Ovary (tissue), 9 donors: ENCODE results near the gene THAP2. TPM values are rescaled to one million over a fixed set of nuclear protein-coding genes. Genes with fewer than 3 reads are reported as not detected.

ENCODE experiments used
- DNase-seq, 5 donors: peaks; one replicate each; pipeline ENCODE4 v3.0.0-alpha.2; 2019 to 2020
- H3K27ac ChIP-seq, 2 donors: fragments of 200-600 bp; one replicate each; pipeline versions ENCODE4 v1.5.1 to v1.8.0; 2019 to 2022
- H3K27me3 ChIP-seq: fragments of 200-600 bp; one replicate; pipeline ENCODE4 v1.8.0; 2022
- H3K36me3 ChIP-seq: fragments of 200-600 bp; sonication (generic); one replicate; pipeline ENCODE4 v1.5.1; 2019
- H3K4me1 ChIP-seq: one replicate; pipeline ENCODE4 v1.8.1; 2013; ENCODE audit warnings: mild to moderate bottlenecking, moderate library complexity; ENCODE audit not compliant: insufficient read depth
- H3K4me3 ChIP-seq: fragments of 200-600 bp; sonication (generic); one replicate; pipeline ENCODE4 v1.5.1; 2017
- H3K9me3 ChIP-seq, 2 donors: fragments of 200-600 bp in 1 of 2; sonication (generic) in 1 of 2; one replicate each; pipeline versions ENCODE4 v1.5.1 to v1.8.1; 2013 to 2019; ENCODE audit warnings: mild to moderate bottlenecking in 1 of 2, moderate library complexity in 1 of 2
- EP300 ChIP-seq: sonication (generic); formaldehyde crosslinking; IDR thresholded peaks from one replicate; pipeline ENCODE4 v1.6.1; 2017; ENCODE audit warnings: antibody characterized with exemption
- POLR2A ChIP-seq: fragments of 450-650 bp; IDR thresholded peaks from one replicate; pipeline ENCODE4 v1.6.1; 2017; ENCODE audit warnings: antibody characterized with exemption, mild to moderate bottlenecking, moderate library complexity
- WGBS, 3 donors: extraction: QIAGEN DNeasy Blood & Tissue Kit in 1 of 3; methylation state at CpG; one replicate each; pipeline versions ENCODE4 v1.1.5 to v1.1.7; 2013 to 2017; 5-methylcytosine and 5-hydroxymethylcytosine counted together
- intact Hi-C, 4 donors: fragments of 100-400 bp; cut with DNase I; formaldehyde crosslinking; loops; one replicate each; pipeline versions ENCODE4 v1.11.0 to v1.15.1; 2022 to 2023
- polyA plus RNA-seq, 2 donors: library from polyadenylated mRNA; stranded (reverse); fragments of 200-250 nt in 1 of 2; fragments of 350-450 nt in 1 of 2; fragmentation: Illumina TruSeq in 1 of 2; extraction: RNeasy Lipid Tissue Mini Kit (QIAGEN cat#74804) in 1 of 2; gene quantifications; one replicate each; pipeline ENCODE4 v1.2.3, GENCODE V29; 2013 to 2014
- total RNA-seq, 7 donors: library from RNA; depleted of rRNA in 2 of 7; stranded (reverse); fragments of >200 nt in 2 of 7; fragmentation: NEBNext Ultra II Directional in 3 of 7; extraction: Animal tissue kit (Norgen Biotek cat#: 25700) in 3 of 7; gene quantifications; one replicate each; pipeline versions ENCODE4 v1.1.0 to v1.2.4, GENCODE V29; 2016 to 2023
- TF ChIP-seq, protein P1 (sequence below), 3 donors: fragments of 450-650 bp in 2 of 3; fragments of 200-600 bp in 1 of 3; IDR thresholded peaks; one replicate each; pipeline versions ENCODE4 v1.5.1 to v1.8.0; 2016 to 2022; ENCODE audit warnings: antibody characterized with exemption in 3 of 3, mild to moderate bottlenecking in 1 of 3
- donor health status: DM: no; HTN: no; CAD: no; lungs with moderate emphysema.
- donor health status: DM: no; HTN: no; CAD: no.
- donor health status: Bipolar disorder and iron deficiency.
- donor health status: DM: yes; HTN: yes; CAD: no.
- donor health status: DM: no; HTN: no; CAD: no.
- donor health status: DM: yes; HTN: yes; CAD: no.

Gene THAP2
- total and polyA plus RNA-seq, 9 donors = 3.6 to 7.5 (median 5.8) TPM

DNA sequence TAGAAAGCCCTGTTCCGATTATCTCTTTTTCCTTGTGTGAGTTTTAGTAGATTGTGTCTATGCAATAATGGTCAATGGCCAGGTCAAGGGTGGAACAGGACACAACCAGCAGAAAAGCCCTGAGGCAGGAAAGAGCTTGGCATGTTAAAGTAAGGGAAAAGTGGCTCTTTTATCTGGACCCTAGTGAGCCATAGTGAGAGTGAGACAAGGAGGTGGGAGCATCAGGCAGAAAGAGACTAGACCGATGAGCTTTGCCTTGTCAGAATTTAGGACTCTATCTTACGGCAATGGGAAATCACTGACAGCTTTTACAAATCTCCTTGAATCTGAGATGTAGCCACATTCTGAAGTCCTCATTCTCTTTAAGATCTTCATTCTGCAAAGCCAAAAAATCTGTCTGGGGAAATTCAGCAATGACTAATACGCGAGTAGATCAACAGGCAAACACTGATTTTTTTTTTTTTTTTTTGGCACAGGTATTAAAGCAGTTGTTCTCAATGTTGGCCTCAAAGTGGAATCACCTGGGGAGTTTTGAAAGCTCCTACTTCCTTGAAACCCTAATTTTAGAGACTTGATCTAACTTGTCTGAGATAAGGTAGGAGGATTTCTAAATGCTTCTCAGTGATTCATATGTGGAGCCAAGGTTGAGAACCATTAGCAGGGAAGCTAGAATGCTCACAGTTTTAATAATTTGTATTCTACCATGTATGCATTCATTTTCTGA is 55.7 kb downstream of the THAP2 start:
- 85 to 87% (median 87%) methylated on average over 5 of the region's 5 CpGs for WGBS, 3 donors
- no peak overlapping the region for H3K27ac ChIP-seq
- no peak for DNase-seq
- no peak overlapping the region for H3K4me3 ChIP-seq
- H3K27me3 ChIP-seq = no peaks in the 10 kb centered on the region
- intact Hi-C loops = no loop called here
- H3K36me3 ChIP-seq = no peaks in the 10 kb centered on the region
- no peaks in the 10 kb centered on the region for H3K4me1 ChIP-seq
- H3K9me3 ChIP-seq = no peaks in the 10 kb centered on the region
- TF ChIP-seq, protein P1, sequence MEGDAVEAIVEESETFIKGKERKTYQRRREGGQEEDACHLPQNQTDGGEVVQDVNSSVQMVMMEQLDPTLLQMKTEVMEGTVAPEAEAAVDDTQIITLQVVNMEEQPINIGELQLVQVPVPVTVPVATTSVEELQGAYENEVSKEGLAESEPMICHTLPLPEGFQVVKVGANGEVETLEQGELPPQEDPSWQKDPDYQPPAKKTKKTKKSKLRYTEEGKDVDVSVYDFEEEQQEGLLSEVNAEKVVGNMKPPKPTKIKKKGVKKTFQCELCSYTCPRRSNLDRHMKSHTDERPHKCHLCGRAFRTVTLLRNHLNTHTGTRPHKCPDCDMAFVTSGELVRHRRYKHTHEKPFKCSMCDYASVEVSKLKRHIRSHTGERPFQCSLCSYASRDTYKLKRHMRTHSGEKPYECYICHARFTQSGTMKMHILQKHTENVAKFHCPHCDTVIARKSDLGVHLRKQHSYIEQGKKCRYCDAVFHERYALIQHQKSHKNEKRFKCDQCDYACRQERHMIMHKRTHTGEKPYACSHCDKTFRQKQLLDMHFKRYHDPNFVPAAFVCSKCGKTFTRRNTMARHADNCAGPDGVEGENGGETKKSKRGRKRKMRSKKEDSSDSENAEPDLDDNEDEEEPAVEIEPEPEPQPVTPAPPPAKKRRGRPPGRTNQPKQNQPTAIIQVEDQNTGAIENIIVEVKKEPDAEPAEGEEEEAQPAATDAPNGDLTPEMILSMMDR (IDR thresholded peaks at IDR 0.05) = no peak
- TF ChIP-seq POLR2A = no peak
- no peak for TF ChIP-seq EP300

DNA sequence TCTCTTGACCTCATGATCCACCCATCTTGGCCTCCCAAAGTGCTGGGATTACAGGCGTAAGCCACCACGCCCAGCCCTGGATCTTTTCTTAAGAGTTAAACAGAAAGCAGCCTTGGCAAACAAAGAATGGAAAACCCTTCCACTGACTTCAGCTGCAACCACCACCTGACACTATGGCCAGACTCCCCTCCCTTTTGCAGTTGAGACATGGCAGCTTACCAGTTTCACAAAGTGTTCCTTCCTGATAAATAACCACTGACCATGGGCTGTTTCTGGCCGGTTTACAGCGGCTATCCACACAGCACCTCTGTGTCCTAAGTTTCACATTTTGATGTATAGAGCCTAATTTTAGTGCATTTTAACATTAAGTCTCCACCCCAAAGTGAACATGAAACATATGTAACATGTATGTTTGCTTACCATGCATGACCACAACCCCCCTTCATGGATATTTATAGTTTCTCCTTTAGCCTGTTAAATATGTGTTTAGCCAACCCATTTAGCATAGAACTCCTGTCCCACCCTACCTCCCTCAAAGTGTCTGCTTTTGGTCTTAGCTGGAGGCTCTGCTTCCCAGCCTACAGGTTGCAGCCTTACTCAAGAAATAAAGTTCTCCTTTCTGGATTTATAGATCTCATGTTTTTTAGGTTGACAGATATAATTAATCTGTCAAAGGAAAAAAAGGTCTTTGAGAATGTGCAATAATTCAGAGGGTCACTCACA is 57.8 kb downstream of the THAP2 start:
- no peak for DNase-seq
- Histone ChIP-seq H3K27ac (no peak overlapping the region), H3K27me3 (no peaks in the 10 kb centered on the region), H3K9me3 (no peaks in the 10 kb centered on the region), H3K4me3 (no peak overlapping the region), H3K36me3 (no peaks in the 10 kb centered on the region), H3K4me1 (no peaks in the 10 kb centered on the region)
- TF ChIP-seq EP300 (no peak), POLR2A (no peak)
- TF ChIP-seq, protein P1 (IDR thresholded peaks at IDR 0.05) = no peak
- intact Hi-C loops = no loop called here
- WGBS, 3 donors = 87 to 88% (median 87%) methylated on average over 4 of the region's 4 CpGs

DNA sequence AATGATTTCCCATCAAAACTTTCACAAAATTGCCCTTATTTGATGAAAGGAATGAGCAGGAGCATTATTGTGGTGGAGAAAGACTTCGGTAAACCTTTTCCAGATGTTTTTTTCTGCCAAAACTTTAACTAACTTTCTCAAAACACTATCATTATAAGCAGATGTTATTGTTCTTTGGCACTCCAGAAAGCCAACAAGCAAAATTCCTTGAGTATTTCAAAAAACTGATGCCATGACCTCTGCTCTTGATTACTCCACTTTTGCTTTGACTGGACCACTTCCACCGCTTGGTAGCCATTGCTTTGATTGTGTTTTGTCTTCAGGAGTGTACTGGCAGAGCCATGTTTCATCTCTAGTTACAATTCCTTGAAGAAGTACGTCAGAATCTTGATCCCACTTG is 60.9 kb downstream of the THAP2 start:
- DNase-seq = no peak
- Histone ChIP-seq H3K27me3 (no peaks in the 10 kb centered on the region), H3K4me1 (no peaks in the 10 kb centered on the region), H3K36me3 (no peaks in the 10 kb centered on the region), H3K4me3 (no peak overlapping the region), H3K27ac (no peak overlapping the region), H3K9me3 (no peaks in the 10 kb centered on the region)
- TF ChIP-seq EP300 (no peak), POLR2A (no peak)
- TF ChIP-seq, protein P1 (IDR thresholded peaks at IDR 0.05) = no peak
- WGBS, 3 donors = 13 to 53% (median 15%) methylated on average over 3 of the region's 3 CpGs
- intact Hi-C loops = no loop called here

DNA sequence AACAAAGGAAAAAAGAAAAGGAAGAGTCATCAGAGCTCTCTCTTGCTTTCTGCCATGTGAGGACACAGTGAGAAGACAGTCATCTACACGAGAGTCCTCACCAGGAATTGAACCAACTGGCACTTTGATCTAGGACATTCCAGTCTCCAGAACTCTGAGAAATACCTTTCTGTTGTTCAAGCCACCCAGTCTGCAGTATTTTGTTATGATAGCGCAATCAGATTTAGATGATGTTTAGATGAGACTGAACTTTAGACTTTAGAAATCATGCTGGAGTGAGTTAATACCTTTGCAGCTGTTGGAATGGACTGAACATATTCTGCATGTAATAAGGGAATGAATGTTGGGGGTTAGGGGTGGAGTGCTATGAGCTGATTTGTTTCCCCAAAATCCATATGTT is 62.4 kb downstream of the THAP2 start:
- H3K4me3 ChIP-seq = no peak overlapping the region
- intact Hi-C loops = no loop called here
- TF ChIP-seq POLR2A (no peak), EP300 (no peak)
- TF ChIP-seq, protein P1 (IDR thresholded peaks at IDR 0.05) = no peak
- no peak overlapping the region for H3K27ac ChIP-seq
- H3K36me3 ChIP-seq = no peaks in the 10 kb centered on the region
- no peaks in the 10 kb centered on the region for H3K4me1 ChIP-seq
- no peak for DNase-seq
- H3K27me3 ChIP-seq = no peaks in the 10 kb centered on the region
- WGBS, 3 donors = 77 to 80% (median 80%) methylated on average over 2 of the region's 2 CpGs
- no peaks in the 10 kb centered on the region for H3K9me3 ChIP-seq
